DMS53 (cell line): ENCODE data around the gene MTUS2.

ENCODE experiments used
- DNase-seq: peaks from one replicate; lab custom pipeline; 2025; lab: John Stamatoyannopoulos, UW

The MTUS2 gene

GRCh38 chr13:28820099-28821051 lies at the start of gene MTUS2:
TSS of gene MTUS2 (plus strand) at chr13:28820339.
- peak; percentile 62 for DNase-seq

GRCh38 chr13:28778308-28779215 lies 41.6 kb upstream of the MTUS2 start:
- no peak for DNase-seq

GRCh38 chr13:28792992-28793391 lies 27.1 kb upstream of the MTUS2 start:
- no peak for DNase-seq

- DNase-seq: no peak
Measured at GRCh38 chr13:28794396-28794795, 25.7 kb upstream of the MTUS2 start.

GRCh38 chr13:28796938-28797257 lies 23.2 kb upstream of the MTUS2 start:
- DNase-seq: peak; percentile 28

- peak; percentile 80 for DNase-seq
Measured at GRCh38 chr13:28805193-28805819, 14.8 kb upstream of the MTUS2 start.

GRCh38 chr13:28817204-28817603 lies 2.9 kb upstream of the MTUS2 start:
- peak; percentile 11 for DNase-seq

- DNase-seq: peak; percentile 46
Measured at GRCh38 chr13:28819046-28819730, 951 bp upstream of the MTUS2 start.

- peak; percentile 71 for DNase-seq
Measured at GRCh38 chr13:28819735-28820098, 422 bp upstream of the MTUS2 start.

- DNase-seq: no peak
Measured at GRCh38 chr13:28822151-28822550, 2.0 kb downstream of the MTUS2 start.

- DNase-seq: no peak
Measured at GRCh38 chr13:28822801-28823200, 2.7 kb downstream of the MTUS2 start.

- no peak for DNase-seq
Measured at GRCh38 chr13:28825379-28825778, 5.2 kb downstream of the MTUS2 start.

GRCh38 chr13:28826368-28826767 lies 6.2 kb downstream of the MTUS2 start:
- DNase-seq: no peak

GRCh38 chr13:28830580-28830979 lies 10.4 kb downstream of the MTUS2 start:
- peak; percentile 21 for DNase-seq

- no peak for DNase-seq
Measured at GRCh38 chr13:28831117-28831516, 11.0 kb downstream of the MTUS2 start.

GRCh38 chr13:28837111-28837510 lies 17.0 kb downstream of the MTUS2 start:
- DNase-seq: no peak

GRCh38 chr13:28843639-28844038 lies 23.5 kb downstream of the MTUS2 start:
- DNase-seq: no peak

GRCh38 chr13:28849441-28849840 lies 29.3 kb downstream of the MTUS2 start:
- DNase-seq: no peak

GRCh38 chr13:28850226-28850625 lies 30.1 kb downstream of the MTUS2 start:
- DNase-seq: no peak

- no peak for DNase-seq
Measured at GRCh38 chr13:28851422-28851821, 31.3 kb downstream of the MTUS2 start.

GRCh38 chr13:28854657-28855056 lies 34.5 kb downstream of the MTUS2 start:
- no peak for DNase-seq

- DNase-seq: no peak
Measured at GRCh38 chr13:28856287-28856686, 36.1 kb downstream of the MTUS2 start.
